Activated naive CD8-positive, alpha-beta T cell treated with anti-CD3 and anti-CD28 coated beads, Interleukin-2, amount 10 ng/mL, durations not matched to agents 7 days and 5 days (primary cell): ENCODE data around the gene USP32. TPM values are rescaled to one million over a fixed set of nuclear protein-coding genes. Genes with fewer than 3 reads are reported as not detected.

Source experiments
- ATAC-seq: fragments of 150-1000 bp; cut with Tn5 transposase; one replicate; pipeline ENCODE4 v1.10.0; 2021; ENCODE audit warnings: low read depth, moderate library complexity
- POLR2A ChIA-PET: fragments of 350-600 bp; sonication (Branson Sonifier 250); formaldehyde crosslinking; loops from one replicate; lab custom pipeline; 2021; ENCODE audit warnings: antibody characterized with exemption; lab: Charles Lee
- DNase-seq: peaks from one replicate; pipeline ENCODE4 v3.0.0; 2021
- H3K27ac Mint-ChIP-seq: one replicate; pipeline ENCODE4 v1.8.0; 2022; ENCODE audit warnings: mild to moderate bottlenecking, mixed read lengths
- H3K27me3 Mint-ChIP-seq: one replicate; pipeline ENCODE4 v1.8.0; 2022; ENCODE audit warnings: mild to moderate bottlenecking, moderate library complexity, mixed read lengths
- H3K36me3 Mint-ChIP-seq: one replicate; pipeline ENCODE4 v1.8.0; 2021; ENCODE audit warnings: mild to moderate bottlenecking, mixed read lengths
- H3K4me1 Mint-ChIP-seq: one replicate; pipeline ENCODE4 v1.8.0; 2021; ENCODE audit warnings: mixed read lengths
- H3K4me3 Mint-ChIP-seq: one replicate; pipeline ENCODE4 v1.8.0; 2022; ENCODE audit warnings: mild to moderate bottlenecking, moderate library complexity, mixed read lengths
- H3K9me3 Mint-ChIP-seq: one replicate; pipeline ENCODE4 v1.8.0; 2021; ENCODE audit warnings: mixed read lengths
- total RNA-seq, 2 experiments: library from RNA; stranded (reverse); gene quantifications; one replicate each; pipeline ENCODE4 v1.2.3, GENCODE V29; 2021

Gene USP32
- total RNA-seq, 2 experiments from 2014 or later, result 37.0 to 38.5 TPM

DNA sequence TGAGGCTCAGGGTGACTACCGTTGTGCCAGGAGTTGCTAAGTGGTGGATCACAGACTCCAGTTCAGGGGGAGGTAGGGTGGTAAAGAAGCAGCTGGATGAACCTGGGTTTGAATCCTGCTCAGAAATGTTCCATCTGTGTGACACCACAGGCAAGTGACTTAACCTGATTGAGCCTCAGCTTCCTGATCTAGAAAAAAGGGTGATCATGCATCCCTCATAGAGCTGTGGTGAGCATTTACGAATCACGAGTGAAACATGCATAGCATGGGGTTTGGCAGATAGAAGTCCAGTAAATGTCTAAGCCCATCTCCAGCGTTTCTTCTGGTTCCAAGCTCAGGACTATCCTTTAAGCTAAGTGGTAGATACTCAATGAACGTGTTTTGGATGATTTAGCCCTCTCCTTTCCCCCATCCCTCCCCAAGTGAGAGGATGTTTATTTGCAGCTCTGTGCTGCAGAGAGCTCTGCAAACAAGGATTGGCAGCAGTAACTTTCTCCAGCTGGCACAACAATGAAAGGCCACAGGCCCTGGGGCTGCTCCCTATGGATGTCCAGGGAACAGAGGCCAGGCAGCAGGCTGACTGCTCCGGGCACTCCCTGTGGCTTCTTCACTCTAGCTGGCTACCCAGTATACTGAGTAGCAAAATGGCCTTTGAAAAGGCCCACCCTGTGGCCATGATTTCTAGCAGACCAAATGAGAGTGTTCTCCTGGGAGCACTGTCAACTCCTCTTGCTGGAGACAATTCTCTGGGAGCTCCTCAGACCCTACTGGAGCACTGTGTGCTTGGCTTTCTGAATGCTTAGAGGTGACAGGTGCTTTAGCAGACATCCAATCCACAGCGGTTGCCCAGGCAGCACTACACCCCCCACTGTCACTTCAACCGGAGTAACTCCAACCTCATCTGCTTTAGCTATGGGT lies 220.8 kb downstream of the USP32 start:
- Mint-ChIP-seq H3K27ac (peak overlapping the region; percentile 84), H3K9me3 (no peaks in the 10 kb centered on the region), H3K4me3 (no peak overlapping the region), H3K27me3 (no peaks in the 10 kb centered on the region), H3K4me1 (peaks cover 15% of the 10 kb centered on the region), H3K36me3 (peaks cover 1% of the 10 kb centered on the region)
- no peak for DNase-seq
- ATAC-seq, result peak; percentile 17
- POLR2A ChIA-PET, result no interaction called here

DNA sequence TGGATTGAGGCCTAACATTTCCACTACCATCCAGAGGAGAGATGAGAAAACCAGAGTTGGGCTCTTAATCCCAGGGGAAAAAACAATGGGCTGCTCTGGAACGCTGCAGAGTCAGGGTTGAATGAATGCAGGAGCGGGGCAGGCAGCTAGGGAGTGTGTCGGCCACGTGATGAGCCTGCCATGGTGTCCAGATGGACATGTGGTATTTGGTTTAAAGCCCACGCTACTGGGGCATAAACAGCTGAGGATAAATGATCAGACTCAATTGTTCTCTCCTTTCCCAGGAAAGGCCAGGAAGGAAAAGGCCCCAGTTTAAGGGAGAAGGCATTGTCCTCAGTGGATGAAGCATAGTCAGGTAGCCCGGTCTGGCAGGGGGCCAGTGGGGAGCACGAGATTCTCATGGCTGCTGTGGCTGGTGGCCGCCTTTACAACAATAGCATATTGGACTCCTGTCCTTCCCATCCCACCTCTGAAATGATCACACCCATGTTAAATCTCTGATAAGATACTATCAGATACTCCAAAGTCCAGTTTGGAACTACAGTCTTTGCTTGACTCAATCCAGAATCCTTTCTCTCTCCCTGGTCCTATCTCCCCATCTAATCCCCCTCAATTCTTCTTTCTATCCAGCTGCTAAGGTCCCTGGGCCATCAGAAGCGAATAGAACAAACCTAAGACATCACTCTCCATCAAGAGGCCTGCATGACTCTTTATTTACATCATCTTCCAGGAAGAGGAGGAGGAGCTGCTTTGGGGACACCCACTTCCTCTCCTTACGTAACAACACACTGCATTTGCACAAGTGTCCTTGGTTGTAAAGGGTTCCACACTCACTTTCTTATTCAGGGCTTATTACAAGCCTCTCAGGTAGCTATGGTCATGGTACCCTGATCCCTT lies 221.8 kb downstream of the USP32 start:
- peaks cover 1% of the 10 kb centered on the region for H3K36me3 Mint-ChIP-seq
- H3K4me1 Mint-ChIP-seq, result peaks cover 22% of the 10 kb centered on the region
- no peaks in the 10 kb centered on the region for H3K27me3 Mint-ChIP-seq
- H3K27ac Mint-ChIP-seq, result peak overlapping the region; percentile 84
- ATAC-seq, result peak; percentile 85
- POLR2A ChIA-PET, result no interaction called here
- DNase-seq, result no peak
- peak overlapping the region; percentile 38 for H3K4me3 Mint-ChIP-seq
- no peaks in the 10 kb centered on the region for H3K9me3 Mint-ChIP-seq

- H3K9me3 Mint-ChIP-seq, result no peaks in the 10 kb centered on the region
- H3K36me3 Mint-ChIP-seq, result peaks cover 1% of the 10 kb centered on the region
- ATAC-seq (no peak), DNase-seq (no peak)
- POLR2A ChIA-PET, result no interaction called here
- no peaks in the 10 kb centered on the region for H3K27me3 Mint-ChIP-seq
- H3K4me3 Mint-ChIP-seq, result no peak overlapping the region
- peaks cover 25% of the 10 kb centered on the region for H3K4me1 Mint-ChIP-seq
- H3K27ac Mint-ChIP-seq, result no peak overlapping the region
These were observed 223.3 kb downstream of the USP32 start for GRCh38 chr17:60168654-60169053.

DNA sequence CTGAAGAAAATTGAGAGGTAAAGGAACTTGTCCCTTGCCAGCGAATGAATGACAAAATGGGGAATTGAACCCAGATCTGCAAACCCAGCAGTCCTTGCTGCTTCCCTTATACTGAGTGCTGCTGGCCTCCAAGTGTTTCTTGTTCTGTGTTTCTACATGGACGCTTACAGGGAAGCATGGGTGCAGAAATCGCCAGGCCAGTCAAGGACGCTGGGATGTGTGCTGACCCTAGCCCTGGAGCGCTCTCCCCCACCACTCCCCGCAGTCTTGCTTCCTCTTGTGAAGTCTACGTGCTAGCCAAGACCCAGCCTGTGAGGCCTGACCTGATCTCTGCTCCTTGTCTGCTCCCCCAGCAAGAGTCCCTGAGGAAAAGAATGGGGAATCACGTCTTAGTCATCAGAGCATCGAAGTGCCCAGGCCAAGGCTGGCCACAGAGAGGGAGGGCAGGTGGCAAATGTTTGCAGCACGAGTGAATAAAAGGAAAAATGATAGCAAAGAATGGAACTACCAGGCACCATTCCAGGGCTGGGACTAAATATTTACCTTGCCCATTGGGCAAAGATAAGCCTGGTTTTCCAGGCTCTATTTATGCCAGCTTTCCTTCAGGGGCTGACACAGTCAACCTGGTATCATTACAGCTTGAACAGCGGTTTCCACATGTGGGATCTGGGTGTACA lies 224.7 kb downstream of the USP32 start:
- no peaks in the 10 kb centered on the region for H3K9me3 Mint-ChIP-seq
- peak; percentile 8 for DNase-seq
- no peak overlapping the region for H3K4me3 Mint-ChIP-seq
- peaks cover 22% of the 10 kb centered on the region for H3K4me1 Mint-ChIP-seq
- no peak overlapping the region for H3K27ac Mint-ChIP-seq
- ATAC-seq, result no peak
- no peaks in the 10 kb centered on the region for H3K27me3 Mint-ChIP-seq
- H3K36me3 Mint-ChIP-seq, result peaks cover 1% of the 10 kb centered on the region
- POLR2A ChIA-PET, result no interaction called here

DNA sequence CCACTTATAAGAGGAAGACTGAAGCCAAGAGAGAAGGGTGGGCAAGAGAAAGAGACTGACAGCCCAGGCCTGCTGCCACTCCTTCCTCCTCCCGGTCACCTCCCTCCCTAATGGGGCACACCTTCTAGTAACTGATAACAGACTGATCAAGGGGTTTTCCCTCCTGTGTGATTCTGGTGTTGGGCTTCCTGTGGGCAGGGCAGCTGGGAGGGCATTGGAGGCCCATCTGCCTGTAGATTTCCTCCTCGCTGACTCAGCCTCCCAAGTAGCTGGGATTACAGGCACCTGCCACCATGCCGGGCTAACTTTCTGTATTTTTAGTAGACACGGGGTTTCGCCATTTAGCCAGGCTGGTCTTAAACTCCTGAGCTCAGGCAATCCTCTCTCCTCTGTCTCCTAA lies 226.0 kb downstream of the USP32 start:
- no peaks in the 10 kb centered on the region for H3K9me3 Mint-ChIP-seq
- no peak overlapping the region for H3K27ac Mint-ChIP-seq
- peak; percentile 26 for DNase-seq
- H3K4me3 Mint-ChIP-seq, result no peak overlapping the region
- ATAC-seq, result peak; percentile 29
- H3K36me3 Mint-ChIP-seq, result peaks cover 1% of the 10 kb centered on the region
- peaks cover under 1% of the 10 kb centered on the region for H3K27me3 Mint-ChIP-seq
- POLR2A ChIA-PET, result no interaction called here
- peaks cover 22% of the 10 kb centered on the region for H3K4me1 Mint-ChIP-seq

DNA sequence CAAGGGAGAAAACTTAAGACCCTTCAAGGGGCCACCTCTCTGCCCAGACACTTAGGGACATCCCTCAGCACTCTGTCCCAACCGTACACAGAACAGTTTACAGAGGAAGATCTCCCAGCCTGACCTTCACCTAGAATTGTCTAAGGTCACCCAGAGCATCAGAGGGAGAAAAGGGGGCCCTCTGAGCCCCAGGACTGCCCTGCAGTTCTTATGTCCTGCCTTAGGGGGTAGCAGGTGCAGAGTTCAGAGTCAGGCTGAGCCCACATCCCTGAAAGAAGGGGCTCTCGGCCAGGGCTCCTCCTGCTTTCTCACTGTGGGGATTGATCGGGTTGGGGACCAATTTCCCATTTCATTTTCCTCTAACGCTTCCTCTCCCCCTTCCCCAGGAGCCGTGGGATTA lies 226.7 kb downstream of the USP32 start:
- H3K36me3 Mint-ChIP-seq, result no peaks in the 10 kb centered on the region
- ATAC-seq, result no peak
- no peak overlapping the region for H3K27ac Mint-ChIP-seq
- DNase-seq, result peak; percentile 20
- H3K9me3 Mint-ChIP-seq, result no peaks in the 10 kb centered on the region
- no peak overlapping the region for H3K4me3 Mint-ChIP-seq
- H3K27me3 Mint-ChIP-seq, result peaks cover 2% of the 10 kb centered on the region
- POLR2A ChIA-PET, result no interaction called here
- H3K4me1 Mint-ChIP-seq, result peaks cover 16% of the 10 kb centered on the region

DNA sequence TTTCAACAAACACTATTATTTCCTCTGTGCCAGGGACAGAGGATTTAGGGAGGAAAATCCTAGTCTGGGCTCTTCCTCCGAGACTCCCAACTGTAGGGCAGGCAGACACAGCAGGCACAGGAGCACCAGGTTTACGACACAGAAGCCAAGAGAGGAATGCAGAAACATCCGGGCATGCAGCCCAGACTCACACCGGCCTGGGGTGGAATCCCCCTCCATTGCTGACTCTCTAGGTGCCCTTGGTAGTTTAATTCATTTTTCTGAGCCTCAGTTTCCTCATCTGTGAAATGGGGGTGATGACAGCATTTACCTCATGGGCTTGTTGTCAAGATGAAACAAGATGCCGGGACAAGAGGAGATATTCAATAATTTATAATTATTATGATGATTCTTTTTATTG lies 227.2 kb downstream of the USP32 start:
- ATAC-seq, result no peak
- Mint-ChIP-seq H3K27me3 (peaks cover 2% of the 10 kb centered on the region), H3K9me3 (no peaks in the 10 kb centered on the region), H3K36me3 (no peaks in the 10 kb centered on the region), H3K27ac (no peak overlapping the region), H3K4me3 (no peak overlapping the region), H3K4me1 (peaks cover 14% of the 10 kb centered on the region)
- no peak for DNase-seq
- POLR2A ChIA-PET, result no interaction called here

- POLR2A ChIA-PET, result no interaction called here
- Mint-ChIP-seq H3K36me3 (no peaks in the 10 kb centered on the region), H3K9me3 (no peaks in the 10 kb centered on the region), H3K4me3 (no peak overlapping the region), H3K4me1 (peaks cover 13% of the 10 kb centered on the region), H3K27ac (no peak overlapping the region), H3K27me3 (peaks cover 2% of the 10 kb centered on the region)
- ATAC-seq (no peak), DNase-seq (no peak)
These were observed 227.8 kb downstream of the USP32 start for GRCh38 chr17:60164164-60164563.

DNA sequence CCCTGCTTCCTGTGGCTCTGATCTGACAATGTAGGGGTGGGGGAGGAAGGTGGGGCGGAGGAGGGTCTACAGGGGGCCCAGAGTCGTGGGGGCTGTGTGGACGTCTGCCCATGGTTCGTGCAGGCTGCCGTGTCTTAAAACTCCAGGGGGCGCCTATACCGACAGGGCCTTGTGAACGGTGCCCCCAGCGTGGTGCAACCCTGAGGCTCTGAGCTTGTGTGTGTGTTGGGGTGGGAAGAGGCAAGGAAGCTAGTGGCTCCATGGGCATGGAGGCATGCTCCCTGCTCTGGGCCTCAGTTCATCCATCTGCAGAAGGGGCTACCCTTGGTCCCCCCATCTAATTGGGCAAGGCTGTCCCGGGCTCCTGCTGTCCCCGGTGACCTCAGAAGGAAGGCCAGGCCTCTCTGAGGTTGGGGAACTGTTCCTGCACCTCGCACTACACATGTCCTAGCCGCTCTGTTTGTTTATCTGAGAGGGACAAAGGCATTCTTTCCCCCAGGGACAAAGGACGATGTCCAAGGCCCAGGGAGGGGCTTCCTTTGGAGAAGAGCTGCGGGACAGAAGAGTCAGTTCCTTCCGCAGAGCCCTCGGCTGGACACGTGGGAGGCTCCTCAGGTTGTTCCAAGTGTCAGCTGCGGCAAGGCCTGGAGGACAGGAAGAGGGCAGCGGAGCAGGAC lies 228.7 kb downstream of the USP32 start:
- no peaks in the 10 kb centered on the region for H3K9me3 Mint-ChIP-seq
- ATAC-seq, result no peak
- peaks cover 2% of the 10 kb centered on the region for H3K27me3 Mint-ChIP-seq
- no peak for DNase-seq
- POLR2A ChIA-PET, result no interaction called here
- peaks cover 13% of the 10 kb centered on the region for H3K4me1 Mint-ChIP-seq
- H3K27ac Mint-ChIP-seq, result no peak overlapping the region
- no peak overlapping the region for H3K4me3 Mint-ChIP-seq
- no peaks in the 10 kb centered on the region for H3K36me3 Mint-ChIP-seq

DNA sequence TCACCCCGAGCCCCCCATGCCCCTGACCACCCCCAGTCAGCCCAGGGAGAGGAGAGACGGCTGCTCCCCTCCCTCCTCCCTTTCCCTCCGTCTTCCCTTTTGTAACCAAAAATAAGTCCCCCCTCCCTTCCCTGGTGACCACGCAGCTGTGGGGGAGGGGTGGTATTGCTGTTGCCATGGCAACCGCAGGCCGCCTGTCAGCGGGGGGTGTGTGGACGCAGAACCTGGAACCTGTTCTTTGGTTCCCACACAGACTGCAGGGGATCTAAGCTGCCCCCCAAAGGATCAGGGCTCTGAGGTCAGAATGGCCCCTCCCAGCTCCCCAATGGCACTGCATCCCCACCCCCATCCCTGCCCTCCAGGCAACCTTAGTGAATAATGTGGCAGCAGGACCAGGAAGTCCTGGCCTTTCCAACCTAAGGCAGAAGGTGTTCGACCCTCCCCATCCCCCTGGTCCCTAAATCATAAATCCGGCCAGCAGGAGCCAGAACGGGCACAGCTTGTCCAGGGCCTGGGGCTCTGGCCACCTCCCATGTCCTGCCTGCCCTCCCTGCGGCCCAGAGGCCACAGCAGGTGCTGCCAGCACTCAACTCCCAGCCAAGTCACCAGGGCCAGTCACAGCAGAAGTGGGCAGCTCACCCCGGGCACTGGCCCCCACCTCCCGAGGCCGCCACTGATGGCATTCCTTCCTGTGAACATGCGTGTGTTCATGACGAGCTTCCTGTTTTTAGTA lies 230.2 kb downstream of the USP32 start:
- POLR2A ChIA-PET, result no interaction called here
- Mint-ChIP-seq H3K4me3 (no peak overlapping the region), H3K9me3 (no peaks in the 10 kb centered on the region), H3K4me1 (peaks cover 10% of the 10 kb centered on the region), H3K27me3 (peaks cover 2% of the 10 kb centered on the region), H3K27ac (no peak overlapping the region), H3K36me3 (no peaks in the 10 kb centered on the region)
- DNase-seq, result no peak
- ATAC-seq, result no peak

DNA sequence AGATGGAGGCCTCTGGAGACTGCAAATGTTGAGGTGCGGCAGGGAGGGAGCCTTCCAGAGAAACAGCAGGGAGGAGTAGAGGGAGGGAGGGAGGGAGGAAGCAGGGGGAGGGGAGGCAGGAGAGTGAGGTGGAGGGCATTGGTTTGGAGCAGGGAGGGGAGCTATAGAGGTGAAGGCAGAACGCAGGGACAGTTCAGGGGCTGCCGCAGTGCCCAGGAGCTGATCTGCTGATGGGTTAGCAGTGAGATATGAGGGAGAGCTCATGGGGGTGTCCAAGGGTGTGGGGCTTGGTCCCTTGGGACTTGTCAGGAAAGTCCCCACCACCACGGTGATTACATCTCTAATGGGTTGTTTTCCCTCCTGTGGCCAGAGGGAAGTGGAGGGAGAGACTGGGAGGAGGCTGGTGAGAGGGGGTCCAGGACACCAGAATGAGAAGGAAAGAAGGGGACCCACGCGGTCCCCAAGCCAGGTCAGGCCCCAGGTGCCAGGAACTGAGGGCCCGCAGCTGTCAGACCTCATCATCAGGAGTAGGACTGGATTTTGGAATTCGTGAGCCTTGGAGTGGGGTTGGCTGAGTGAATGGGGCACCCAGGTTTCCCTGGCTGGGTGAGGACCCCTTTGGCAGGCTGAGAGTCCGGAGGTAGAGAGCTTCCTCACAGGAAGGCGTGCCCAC lies 231.0 kb downstream of the USP32 start:
- H3K27me3 Mint-ChIP-seq, result peaks cover 2% of the 10 kb centered on the region
- POLR2A ChIA-PET, result no interaction called here
- DNase-seq (no peak), ATAC-seq (no peak)
- no peak overlapping the region for H3K4me3 Mint-ChIP-seq
- no peak overlapping the region for H3K27ac Mint-ChIP-seq
- peaks cover 9% of the 10 kb centered on the region for H3K4me1 Mint-ChIP-seq
- H3K36me3 Mint-ChIP-seq, result no peaks in the 10 kb centered on the region
- no peaks in the 10 kb centered on the region for H3K9me3 Mint-ChIP-seq

DNA sequence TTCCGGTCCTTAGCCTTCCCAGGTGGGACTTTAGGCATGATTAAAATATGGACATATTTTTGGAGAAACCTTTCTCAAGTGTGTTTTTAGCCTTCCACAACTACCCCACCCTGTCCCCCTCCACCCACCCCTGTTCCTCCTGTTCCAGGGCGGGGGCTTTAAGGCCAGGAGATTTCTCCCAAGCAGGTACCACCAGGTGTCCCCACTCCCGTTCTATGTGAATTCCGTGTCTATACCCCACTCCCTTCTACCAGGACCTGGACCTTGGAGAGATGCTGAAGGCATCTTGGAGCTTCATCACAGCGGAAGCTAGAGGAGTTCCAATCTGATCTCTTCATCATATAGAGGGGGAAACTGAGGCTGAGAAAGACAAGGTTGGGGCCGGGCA lies 232.5 kb downstream of the USP32 start:
- peaks cover 5% of the 10 kb centered on the region for H3K27me3 Mint-ChIP-seq
- ATAC-seq, result no peak
- POLR2A ChIA-PET, result no interaction called here
- no peaks in the 10 kb centered on the region for H3K9me3 Mint-ChIP-seq
- DNase-seq, result no peak
- no peak overlapping the region for H3K4me3 Mint-ChIP-seq
- H3K36me3 Mint-ChIP-seq, result no peaks in the 10 kb centered on the region
- no peak overlapping the region for H3K27ac Mint-ChIP-seq
- H3K4me1 Mint-ChIP-seq, result no peaks in the 10 kb centered on the region
